Stimulated activated naive CD8-positive, alpha-beta T cell treated with anti-CD3 and anti-CD28 coated beads, Interleukin-15, Interleukin-2, amounts not matched to agents 100 U/mL and 50 U/mL, for 24 hours (primary cell): ENCODE measurements around the gene MAP3K20.
"Not testable (repeated sequence)": the region's sequence is repeated elsewhere in the genome, so short reads cannot be mapped to it uniquely, and the experiment has no call there.

Source experiments
- ATAC-seq: fragments of 150-1000 bp; cut with Tn5 transposase; one replicate; pipeline ENCODE4 v1.10.0; 2021
- DNase-seq: peaks from one replicate; pipeline ENCODE4 v3.0.0; 2021

The MAP3K20 gene

DNA sequence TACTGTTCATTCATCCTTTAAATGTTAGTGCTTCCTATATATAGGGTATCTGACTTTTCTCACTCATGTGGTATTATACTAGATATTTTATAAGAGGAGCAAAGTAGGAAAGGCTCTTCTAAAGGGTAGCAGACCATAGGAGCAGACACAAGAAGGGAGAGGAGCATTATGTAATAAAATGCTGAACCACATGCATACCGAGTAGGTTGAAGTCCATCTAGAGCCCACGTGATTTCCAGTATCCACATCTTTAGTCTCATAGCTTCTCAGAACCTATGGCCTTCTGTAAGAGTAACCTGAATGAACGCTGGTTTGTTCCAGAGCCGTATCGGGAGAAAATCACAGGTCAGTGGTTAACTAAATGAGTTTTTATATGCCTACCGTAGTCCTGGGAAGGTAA lies 85.9 kb downstream of the MAP3K20 start:
- DNase-seq (no peak), ATAC-seq (no peak)

DNA sequence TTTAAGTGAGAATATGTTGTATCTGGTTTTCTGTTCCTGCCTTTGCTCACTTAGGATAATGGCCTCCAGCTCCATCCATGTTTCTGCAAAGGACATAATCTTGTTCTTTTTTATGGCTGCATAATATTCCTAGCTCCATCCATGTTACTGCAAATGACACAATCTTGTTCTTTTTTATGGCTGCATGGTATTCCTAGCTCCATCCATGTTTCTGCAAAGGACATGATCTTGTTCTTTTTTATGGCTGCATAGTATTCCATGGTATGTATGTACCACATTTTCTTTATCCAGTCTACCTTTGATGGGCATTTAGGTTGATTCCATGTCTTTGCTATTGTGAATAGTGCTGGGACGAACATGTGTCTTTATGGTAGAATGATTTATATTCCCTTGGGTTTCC lies 87.7 kb downstream of the MAP3K20 start:
- not testable (repeated sequence) for DNase-seq, ATAC-seq

DNA sequence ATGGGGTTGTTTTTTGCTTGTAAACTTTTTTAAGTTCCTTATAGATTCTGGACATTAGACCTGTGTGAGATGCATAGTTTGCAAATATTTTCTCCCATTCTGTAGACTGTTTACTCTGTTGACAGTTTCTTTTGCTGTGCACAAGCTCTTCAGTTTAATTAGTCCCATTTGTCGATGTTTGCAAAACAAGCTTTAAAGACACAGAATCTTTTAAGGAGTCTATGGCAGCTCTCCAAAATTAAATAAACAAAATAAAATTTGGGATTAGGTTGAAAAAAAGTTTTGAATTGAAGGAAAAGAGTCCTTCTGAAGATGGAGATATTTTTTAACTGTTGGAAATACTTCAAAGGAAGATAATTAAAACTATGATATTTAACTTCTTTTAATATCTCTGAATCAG lies 88.8 kb downstream of the MAP3K20 start:
- no peak for ATAC-seq
- DNase-seq, result no peak

DNA sequence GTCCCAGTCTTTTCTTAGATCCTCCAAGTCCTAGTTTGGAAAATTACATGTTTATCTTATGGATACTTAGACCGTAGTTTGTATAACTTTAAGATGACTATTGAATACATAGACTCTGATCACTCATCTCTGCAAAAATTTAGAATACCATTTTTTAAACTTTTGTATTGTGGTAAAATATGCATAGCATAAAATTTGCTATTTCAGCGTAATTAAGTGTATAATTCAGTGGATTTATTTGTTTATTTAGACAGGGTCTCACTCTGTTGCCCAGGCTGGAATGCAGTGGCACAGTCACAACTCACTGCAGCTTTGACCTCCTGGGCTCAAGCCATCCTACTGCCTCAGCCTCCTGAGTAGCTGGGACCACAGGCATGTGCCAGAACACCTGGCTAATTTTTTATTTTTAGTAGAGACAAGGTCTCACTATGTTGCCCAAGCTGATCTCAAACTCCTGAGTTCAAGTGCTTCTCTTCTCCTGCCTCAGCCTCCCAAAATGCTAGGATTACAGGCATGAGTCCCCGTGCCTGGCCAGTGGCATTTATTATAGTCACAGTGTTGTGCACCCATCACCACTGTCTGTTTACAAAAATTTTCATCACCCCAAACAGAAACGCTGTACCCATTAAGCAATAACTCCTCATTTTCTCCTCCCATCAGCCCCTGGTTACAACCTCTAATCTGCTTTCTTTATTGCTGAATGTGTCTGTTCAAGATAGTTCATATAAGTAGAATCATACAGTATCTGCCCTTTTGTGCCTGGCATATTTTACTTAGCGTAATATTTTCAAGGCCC lies 90.0 kb downstream of the MAP3K20 start:
- ATAC-seq, result no peak
- no peak for DNase-seq

DNA sequence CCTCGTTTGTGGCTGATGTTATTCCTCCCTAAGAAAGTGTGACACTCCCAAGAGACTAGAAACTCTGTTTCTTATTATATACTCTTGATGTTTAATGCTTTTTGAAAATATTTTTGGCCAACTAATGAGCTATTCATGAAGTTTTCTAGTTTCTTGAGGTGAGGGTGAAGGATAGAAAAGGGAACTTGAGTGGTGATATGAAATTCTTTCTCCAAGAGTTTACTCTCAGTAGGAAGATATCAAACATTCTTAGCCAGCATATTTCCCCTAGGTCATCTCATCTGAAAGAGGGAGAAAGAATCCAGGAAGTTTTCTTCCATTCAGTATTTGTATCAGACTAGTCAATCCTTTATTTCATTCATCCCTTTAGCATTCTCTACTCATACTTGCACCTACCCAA lies 95.7 kb downstream of the MAP3K20 start:
- DNase-seq, result no peak
- ATAC-seq, result no peak

DNA sequence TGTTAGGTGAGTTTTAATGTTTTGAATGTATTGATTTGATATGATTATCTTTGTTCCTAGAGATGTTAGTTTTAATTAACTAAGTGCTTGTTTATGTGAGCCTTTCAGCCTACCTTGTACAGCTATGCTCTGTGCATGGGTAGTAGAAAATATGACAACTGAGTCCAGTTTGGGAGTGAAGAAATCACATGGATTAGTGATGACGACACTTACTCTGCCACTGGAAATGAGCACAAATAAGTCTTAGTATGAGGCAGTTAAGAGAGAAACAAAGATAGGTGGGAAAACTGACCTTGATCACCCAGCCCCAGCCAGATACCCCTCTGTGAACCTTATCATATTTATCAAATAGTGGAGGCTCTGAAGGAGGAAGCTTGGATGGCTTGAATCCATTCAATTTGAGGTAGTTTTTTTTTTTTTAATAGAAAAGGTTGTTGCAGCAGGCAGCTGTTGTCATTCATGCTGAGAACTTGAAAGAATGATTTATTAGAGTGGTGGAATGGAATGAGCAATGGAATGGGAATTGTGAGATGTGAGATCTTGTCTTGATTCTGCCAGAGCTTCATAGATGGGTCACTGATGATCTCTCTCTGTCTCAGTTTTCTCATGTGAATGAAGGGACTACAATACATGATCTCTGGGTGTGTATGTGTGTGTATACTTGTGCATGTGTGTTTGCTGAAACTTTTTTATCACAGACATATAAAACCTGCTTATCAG lies 96.4 kb downstream of the MAP3K20 start:
- ATAC-seq (no peak), DNase-seq (no peak)

DNA sequence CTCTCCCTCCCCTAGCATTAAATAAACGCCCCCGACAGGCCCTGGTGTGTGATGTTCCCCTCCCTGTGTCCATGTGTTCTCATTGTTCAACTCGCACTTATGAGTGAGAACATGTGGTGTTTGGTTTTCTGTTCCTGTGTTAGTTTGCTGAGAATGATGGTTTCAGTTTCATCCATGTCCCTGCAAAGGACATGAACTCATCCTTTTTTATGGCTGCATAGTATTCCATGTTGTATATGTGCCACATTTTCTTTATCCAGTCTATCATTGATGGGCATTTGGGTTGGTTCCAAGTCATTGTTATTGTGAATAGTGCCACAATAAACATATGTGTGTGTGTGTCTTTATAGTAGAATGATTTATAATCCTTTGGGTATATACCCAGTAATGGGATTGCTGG lies 98.7 kb downstream of the MAP3K20 start:
- not testable (repeated sequence) for ATAC-seq, DNase-seq

DNA sequence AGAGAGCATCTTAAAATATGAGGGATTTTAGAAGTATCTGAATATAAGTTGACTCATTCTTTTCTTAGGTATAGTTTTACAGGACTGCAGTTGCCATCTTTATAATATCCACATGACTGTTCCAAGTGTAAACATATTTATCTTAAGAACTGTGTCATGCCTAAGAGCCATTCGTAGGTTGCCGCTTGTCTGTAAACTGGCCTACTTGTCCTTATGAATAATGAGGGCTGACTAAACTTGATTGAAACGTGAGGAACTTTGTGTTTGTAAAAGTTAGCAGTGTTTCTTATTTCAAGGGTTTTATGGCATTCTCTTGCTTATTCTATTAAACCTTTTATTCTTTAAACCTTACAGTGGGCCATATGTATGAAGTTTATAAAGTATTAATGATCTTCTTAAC lies 99.6 kb downstream of the MAP3K20 start:
- no peak for DNase-seq
- ATAC-seq, result no peak

DNA sequence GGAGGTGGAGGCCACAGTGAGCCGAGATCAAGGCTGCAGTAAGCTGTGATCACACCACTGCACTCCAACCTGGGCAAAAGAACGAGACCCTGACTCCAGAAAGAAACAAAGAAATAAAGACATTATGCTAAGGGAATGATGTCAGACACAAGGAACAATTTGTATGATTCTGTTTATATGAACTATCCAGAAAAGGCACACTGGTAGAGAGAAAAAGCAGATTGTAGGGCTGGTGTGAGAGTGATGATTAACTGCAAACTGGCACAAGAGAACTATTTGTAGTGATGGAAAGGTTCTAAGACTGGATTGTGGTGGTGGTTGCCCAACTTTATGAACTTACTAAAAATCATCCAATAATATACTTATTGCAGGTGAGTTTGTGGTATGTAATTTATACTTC lies 106.3 kb downstream of the MAP3K20 start:
- ATAC-seq, result no peak
- no peak for DNase-seq

DNA sequence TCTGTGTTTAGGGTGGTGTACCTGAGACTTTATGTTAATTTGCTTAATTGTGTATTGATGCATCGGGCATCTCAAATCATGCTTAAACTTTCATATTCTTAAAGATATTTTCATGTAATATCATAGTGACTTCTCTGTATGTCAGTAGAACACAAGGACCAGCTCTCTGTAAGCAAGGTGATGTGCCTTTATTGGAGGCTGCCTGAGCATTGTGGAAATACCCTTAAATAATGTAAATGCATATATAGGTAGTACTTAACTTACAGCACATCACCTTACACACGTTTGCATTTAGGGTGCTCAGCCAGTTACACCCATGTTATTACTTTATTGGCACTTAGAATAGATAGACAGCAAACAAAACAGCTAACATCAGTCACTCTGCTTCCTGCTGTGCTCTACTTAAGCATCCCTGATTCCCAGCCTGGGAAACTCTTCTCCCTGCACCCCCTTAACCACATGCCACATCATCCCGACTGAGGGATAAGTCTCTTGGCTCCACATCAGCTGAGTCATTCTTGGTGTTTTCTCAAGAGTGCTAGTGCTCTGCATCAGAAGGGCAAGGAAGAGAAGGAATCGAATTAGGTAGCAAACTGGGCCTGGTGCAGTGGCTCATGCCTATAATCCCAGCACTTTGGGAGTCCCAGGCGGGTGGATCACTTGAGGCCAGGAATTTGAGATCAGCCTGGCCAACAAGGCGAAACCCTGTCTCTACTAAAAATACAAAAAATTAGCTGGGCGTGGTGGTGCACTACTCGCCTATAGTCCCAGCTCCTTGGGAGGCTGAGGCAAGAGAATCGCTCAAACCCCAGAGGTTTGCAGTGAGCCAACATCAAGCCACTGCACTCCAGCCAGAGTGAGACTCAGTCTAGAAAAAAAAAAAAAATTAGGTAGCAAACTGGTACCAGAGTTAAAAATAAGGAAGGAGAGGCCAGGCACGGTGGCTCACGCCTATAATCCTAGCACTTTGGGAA lies 108.7 kb downstream of the MAP3K20 start:
- DNase-seq (no peak), ATAC-seq (no peak)

DNA sequence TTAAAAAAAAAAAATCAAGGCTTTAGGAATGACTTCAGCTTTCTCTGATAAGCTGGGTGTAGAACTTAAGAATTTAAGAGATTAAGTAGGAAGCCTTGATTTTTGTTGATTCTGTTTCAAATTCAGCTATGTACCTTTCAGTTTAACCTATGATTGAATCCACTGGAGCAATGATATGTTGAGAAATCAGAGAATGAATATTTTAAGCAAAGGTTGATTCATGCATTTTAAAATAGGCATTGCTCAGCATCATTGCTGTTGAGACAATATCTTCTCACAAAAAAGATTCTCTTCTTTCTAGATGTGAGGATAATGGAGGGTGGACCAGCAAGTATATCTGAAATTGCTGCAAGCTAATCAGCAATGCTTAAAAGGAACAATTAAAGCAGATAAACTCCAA lies 109.8 kb downstream of the MAP3K20 start:
- DNase-seq, result no peak
- no peak for ATAC-seq

DNA sequence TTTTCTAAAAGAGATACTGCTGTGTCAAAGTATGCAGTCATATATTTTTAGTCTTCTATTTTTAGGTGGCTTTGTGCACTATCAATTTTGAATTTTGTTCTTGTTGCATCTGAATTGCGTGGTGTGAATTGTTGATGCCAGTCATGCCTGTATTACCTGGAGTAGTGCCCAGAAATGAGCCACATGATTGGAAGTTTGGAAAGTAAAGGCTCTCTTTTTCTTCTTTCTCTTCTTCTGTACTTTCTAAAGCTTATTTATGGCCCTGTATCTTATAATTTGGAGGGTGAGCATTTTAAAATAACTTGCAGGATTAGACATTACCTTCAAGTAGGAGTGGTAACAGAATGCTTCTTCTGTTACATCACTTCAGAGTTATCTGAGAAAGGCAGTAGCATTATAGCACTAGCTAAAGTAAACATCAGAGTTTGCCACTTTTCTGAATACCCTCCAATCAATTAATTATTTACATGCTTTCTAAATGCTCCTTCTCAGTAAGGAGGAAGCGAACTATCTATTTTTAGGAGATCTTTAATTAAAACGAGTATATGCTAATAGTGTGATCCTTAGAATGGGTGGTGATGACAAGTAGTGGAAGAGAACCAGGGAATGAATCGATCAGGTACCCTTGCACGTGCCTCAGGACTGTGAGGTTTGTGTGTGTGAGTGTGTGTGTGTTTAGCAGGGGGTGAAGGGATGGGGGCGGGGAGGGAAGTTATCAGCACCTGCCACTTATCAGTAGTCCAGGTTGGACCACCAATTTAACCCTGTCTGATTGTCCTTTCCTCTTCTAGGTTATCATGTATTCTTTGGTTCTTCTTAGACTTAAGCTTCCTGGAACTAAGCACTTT lies 112.5 kb downstream of the MAP3K20 start:
- no peak for DNase-seq

DNA sequence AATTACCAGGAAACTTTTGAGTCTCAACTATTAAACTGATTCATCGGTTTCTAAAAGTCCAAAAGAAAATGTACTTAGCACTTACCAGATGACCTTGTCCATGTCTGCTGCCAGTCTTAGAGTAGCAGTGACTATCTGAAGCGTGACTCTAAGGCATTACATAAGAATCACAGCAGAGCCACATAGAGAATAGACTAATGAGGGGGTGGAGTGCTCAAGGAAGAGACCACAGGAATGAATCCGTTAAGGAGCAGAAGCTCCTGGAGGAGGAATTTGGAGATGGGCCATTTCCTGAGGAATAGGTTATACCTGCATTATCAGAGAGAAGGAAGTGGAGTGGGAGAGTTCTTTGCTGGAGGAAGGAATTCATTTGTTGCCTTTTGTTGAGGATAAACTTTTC lies 116.0 kb downstream of the MAP3K20 start:
- no peak for DNase-seq
- no peak for ATAC-seq

More for the DNA sequence above, 112.5 kb downstream of the MAP3K20 start:
- no peak for ATAC-seq

DNA sequence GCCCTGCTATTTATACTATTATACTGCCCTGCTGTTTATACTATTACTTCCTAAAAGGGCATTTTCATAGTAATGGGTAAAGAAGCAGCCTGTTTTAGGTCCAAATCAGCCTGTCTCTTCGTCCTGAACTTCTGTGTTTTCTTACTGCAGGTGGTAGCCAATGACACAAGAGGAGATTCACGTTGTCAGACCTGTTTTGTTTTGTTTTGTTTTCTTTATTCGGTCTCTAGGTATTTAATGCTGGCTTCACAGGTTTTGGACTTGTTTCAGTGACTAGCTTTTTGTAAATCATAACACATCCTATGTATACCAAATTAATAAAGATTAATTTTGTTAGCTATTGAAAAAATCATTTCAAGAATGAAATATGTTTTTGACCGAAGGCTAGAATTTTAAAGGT lies 116.4 kb downstream of the MAP3K20 start:
- DNase-seq (no peak), ATAC-seq (no peak)

DNA sequence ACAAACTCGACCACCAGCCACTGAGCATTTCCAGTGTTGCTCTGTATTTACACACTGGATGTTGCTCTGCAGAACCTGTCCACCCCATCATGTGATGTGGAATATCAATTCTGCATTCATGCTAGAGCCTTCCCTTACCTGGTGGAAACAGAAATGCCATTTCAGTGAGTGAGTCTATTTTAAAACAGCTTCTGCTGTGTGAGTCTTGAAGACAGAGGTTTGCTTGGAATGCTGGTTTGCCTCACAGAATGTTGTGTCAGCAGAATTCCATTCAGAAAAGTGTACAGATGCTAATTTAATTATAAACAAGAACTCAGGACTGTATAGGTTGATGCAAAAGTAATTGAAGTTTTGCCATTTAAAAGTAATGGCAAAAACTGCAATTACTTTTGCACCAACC lies 118.3 kb downstream of the MAP3K20 start:
- ATAC-seq (no peak), DNase-seq (no peak)

DNA sequence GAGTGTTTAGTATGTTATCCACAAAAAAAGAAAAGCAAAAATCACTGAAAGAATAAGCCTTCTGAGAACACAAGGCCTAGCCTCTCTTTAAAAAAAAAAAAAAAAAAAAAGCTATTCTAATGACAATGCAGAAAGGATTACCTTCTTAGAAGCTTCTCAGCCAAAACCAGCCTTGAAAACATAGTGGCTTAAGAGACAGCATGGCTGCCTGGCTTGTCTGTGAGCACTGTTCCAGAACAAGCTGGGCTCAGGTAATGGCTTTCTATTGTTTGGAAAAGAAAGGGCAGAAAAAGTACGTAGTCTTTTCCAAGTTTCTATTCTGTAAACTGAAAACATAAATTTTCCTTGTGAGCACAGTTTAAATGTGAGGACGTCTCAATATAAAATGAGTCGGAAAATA lies 119.5 kb downstream of the MAP3K20 start:
- DNase-seq (no peak), ATAC-seq (no peak)

DNA sequence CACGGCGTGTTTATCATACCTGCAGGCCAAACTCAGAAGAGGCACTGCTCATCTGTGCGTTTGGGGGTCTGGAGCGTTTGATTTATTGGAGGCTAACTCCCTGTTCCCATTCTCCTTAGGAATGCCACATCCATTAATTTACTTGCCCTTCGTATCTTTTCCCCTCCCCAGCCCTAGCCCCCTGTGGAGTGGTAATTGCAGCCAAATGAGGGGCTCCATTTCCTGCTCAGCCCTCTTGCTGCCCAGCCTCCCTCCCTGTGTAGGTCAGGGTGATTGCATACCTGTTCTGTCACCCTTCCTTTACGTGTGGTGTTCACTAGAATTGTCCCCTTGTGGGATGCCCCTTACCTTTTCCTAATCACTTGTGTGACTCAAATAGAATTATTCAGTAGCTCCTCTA lies 120.4 kb downstream of the MAP3K20 start:
- ATAC-seq, result no peak
- DNase-seq, result no peak

DNA sequence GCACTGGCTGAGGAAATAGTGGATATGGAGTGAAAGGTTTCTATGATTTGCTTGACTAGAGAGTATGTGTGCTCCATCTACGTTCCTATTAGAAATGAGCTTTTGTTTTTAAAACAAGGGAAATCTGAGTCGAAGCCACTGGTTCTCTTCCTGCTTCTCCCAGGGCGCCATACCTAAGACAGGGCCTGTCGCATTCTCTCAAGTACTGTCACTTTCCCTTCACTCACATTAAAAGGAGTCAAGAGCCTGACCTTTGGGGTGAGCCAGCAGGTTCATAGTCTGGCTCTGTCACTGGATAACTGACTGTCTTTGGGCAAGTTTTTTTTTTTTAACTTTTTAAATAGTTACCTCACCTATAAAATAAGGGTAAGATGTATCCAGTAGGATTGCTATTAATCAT lies 121.0 kb downstream of the MAP3K20 start:
- ATAC-seq (no peak), DNase-seq (no peak)

DNA sequence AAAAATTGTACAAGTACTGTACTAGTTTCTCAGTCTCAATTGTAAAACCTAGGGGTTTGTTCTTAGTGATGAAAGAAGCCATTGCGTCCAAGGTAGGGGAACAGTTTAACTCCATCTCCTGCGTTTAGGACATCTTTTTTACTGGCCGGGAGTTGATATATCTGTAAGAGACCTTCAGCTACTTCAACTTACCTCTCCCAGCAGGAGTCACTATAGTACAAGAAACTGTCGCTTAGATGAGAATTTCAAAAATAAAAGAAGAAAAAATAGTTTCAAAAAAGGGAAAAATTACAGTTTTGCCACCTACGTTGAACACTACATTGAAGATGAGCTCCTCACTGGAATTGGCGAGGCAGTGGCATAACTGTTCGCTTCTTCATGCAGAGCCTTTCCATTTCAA lies 122.7 kb downstream of the MAP3K20 start:
- ATAC-seq, result no peak
- DNase-seq, result no peak

DNA sequence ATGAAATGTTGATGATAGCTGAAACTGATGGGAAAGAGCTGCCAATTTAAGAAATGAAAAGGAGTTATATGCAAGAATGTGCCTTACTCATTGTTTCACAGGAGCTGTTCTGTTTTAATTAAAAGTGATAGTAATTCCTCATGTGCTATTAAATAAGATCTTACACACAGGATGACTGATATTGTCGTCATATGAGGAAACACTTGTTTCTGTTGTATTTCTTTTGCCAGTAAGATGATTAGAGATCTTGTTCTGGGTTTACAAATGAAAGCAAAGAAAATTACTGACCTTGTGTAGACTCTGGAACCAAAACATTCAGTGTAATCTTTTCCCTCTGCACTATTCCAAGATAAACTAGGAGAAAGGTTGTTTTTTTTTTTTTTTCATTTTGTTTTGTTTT lies 123.6 kb downstream of the MAP3K20 start:
- no peak for DNase-seq
- ATAC-seq, result no peak

DNA sequence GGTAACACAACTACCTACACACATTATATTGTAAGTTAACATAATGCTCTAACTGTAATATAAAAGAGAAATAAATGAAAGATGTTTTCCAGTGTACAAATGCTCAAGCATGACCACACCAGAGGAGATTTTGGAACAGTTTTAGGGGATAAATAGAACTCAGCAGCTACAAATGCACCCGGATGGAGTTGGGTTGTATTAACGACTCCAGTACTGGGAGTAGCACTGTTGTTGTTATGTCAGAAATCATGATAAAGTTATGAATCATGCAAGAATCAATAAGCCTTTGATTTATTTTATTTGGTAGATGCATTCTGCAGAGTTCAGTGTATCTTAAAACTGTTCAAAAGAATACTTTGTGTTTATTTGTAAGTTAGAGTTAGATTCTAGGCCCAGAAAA lies 126.9 kb downstream of the MAP3K20 start:
- DNase-seq (no peak), ATAC-seq (no peak)

DNA sequence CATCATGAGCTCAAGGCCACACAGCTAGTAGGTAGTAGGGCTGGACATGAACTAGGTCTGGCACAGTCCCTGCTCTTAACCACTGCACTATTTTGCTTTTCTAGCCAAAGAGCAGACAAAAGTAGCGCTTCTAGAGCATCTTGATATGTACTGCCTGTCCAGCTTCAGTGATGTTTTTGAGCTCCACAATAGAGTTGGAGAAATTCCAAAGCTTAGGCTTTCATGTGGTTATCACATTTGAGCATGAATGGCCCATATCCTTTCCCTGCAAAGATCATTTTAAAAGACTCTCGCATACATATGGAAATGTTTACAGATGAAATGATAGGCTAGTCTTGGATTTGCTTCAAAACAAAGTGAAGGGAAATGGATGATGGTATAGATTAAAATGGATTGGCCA lies 128.7 kb downstream of the MAP3K20 start:
- DNase-seq (no peak), ATAC-seq (no peak)
